Testis (tissue), 2 donors: ENCODE measurements around the gene BBS12.

Experiments used
- CTCF ChIP-seq, 3 experiments: fragments of 450-650 bp in 2 of 3; fragments of 200-600 bp in 1 of 3; sonication (generic) in 1 of 3; IDR thresholded peaks; one replicate each; pipeline ENCODE4 v1.5.1; 2016 to 2019; ENCODE audit warnings: antibody characterized with exemption in 3 of 3, mild to moderate bottlenecking in 2 of 3, moderate library complexity in 1 of 3
- POLR2A ChIP-seq: fragments of 450-650 bp; IDR thresholded peaks from one replicate; pipeline ENCODE4 v1.6.1; 2017; ENCODE audit warnings: antibody characterized with exemption, mild to moderate bottlenecking, moderate library complexity

- TF ChIP-seq POLR2A: no peak
- TF ChIP-seq CTCF (IDR thresholded peaks at IDR 0.05): no peak
Measured at GRCh38 chr4:122689972-122690371, 42.5 kb upstream of the BBS12 start.
